D721Med (cell line): Measurements from ENCODE around the gene ACADL.

ENCODE experiments used
- DNase-seq: peaks from one replicate; pipeline ENCODE4 v3.0.0; 2011; ENCODE audit warnings: low spot score; ENCODE audit not compliant: insufficient read length
- FAIRE-seq: peaks from 2 replicates; lab custom pipeline; 2011; peaks lifted over from hg19 to GRCh38; lab: Jason Lieb, UNC
- CTCF ChIP-seq: IDR thresholded peaks from 2 replicates; pipeline ENCODE4 v1.5.1; 2012; ENCODE audit warnings: mild to moderate bottlenecking, control low read depth; ENCODE audit not compliant: insufficient read depth; ENCODE audit errors: missing control alignments

Gene ACADL

GRCh38 chr2:210147614-210148013, 77.6 kb downstream of the ACADL start:
- DNase-seq (no peak), FAIRE-seq (no peak)
- TF ChIP-seq CTCF: no peak
